OCI-LY1 (cell line): ENCODE results near the gene ATP6V0A1.

Experiments used
- H2AFZ ChIP-seq: fragments of 200-600 bp; sonication (generic), shearing (Covaris generic); 2 replicates; pipeline ENCODE4 v1.6.0; 2014; ENCODE audit warnings: antibody characterized with exemption, mild to moderate bottlenecking, low read length
- H3F3A ChIP-seq: fragments of 200-600 bp; sonication (generic), shearing (Covaris generic); 2 replicates; pipeline ENCODE4 v1.6.0; 2014; ENCODE audit warnings: mild to moderate bottlenecking, antibody characterized with exemption, low read length, moderate library complexity; ENCODE audit not compliant: insufficient read depth
- H3K27ac ChIP-seq: fragments of 200-600 bp; sonication (generic); 2 replicates; pipeline ENCODE4 v1.5.1; 2014; ENCODE audit warnings: low read length, mixed run types, mild to moderate bottlenecking, low read depth; ENCODE audit not compliant: poor library complexity, severe bottlenecking
- H3K27me3 ChIP-seq: fragments of 200-600 bp; sonication (generic); 2 replicates; pipeline ENCODE4 v1.6.0; 2014; ENCODE audit warnings: antibody characterized with exemption, mild to moderate bottlenecking, low read length, moderate library complexity; ENCODE audit not compliant: insufficient read depth
- H3K36me3 ChIP-seq: fragments of 200-600 bp; sonication (generic); 2 replicates; pipeline ENCODE4 v1.6.1; 2014; ENCODE audit warnings: mild to moderate bottlenecking, antibody characterized with exemption, low read length, moderate library complexity, mixed read lengths; ENCODE audit not compliant: insufficient read depth
- H3K4me1 ChIP-seq: fragments of 200-600 bp; sonication (generic); 2 replicates; pipeline ENCODE4 v1.5.1; 2014; ENCODE audit warnings: mild to moderate bottlenecking, low read length, moderate library complexity; ENCODE audit not compliant: insufficient read depth, severe bottlenecking
- H3K4me2 ChIP-seq: fragments of 200-600 bp; sonication (generic), shearing (Covaris generic); 2 replicates; pipeline ENCODE4 v1.6.1; 2014; ENCODE audit warnings: low read length
- H3K4me3 ChIP-seq: fragments of 200-600 bp; sonication (generic); 2 replicates; pipeline ENCODE4 v1.5.1; 2014; ENCODE audit warnings: low read length, low read depth, mild to moderate bottlenecking, mixed read lengths; ENCODE audit not compliant: poor library complexity, severe bottlenecking
- H3K79me2 ChIP-seq: fragments of 200-600 bp; shearing (Covaris generic); 2 replicates; pipeline ENCODE4 v1.6.1; 2016; ENCODE audit warnings: mixed run types, low read length, mixed read lengths; ENCODE audit not compliant: insufficient read depth
- H3K9ac ChIP-seq: fragments of 200-600 bp; sonication (generic), shearing (Covaris generic); 2 replicates; pipeline ENCODE4 v1.6.1; 2014; ENCODE audit warnings: mild to moderate bottlenecking, low read length, mixed read lengths
- H3K9me2 ChIP-seq: fragments of 200-600 bp; sonication (generic), shearing (Covaris generic); 2 replicates; pipeline ENCODE4 v1.6.1; 2014; ENCODE audit warnings: low read depth, mild to moderate bottlenecking, low read length, mixed read lengths
- H3K9me3 ChIP-seq: fragments of 200-600 bp; shearing (Covaris generic); 2 replicates; pipeline ENCODE4 v1.6.1; 2014; ENCODE audit warnings: low read length, mixed read lengths
- H4K20me1 ChIP-seq: fragments of 200-600 bp; sonication (generic), shearing (Covaris generic); 2 replicates; pipeline ENCODE4 v1.6.0; 2016; ENCODE audit warnings: mild to moderate bottlenecking, low read length; ENCODE audit not compliant: insufficient read depth
- EZH2 ChIP-seq: fragments of 200-600 bp; sonication (generic), shearing (Covaris generic); IDR thresholded peaks from 2 replicates; pipeline ENCODE4 v1.8.0; 2017; ENCODE audit warnings: borderline replicate concordance, mixed run types, mild to moderate bottlenecking, antibody characterized with exemption, low read length, moderate library complexity, mixed read lengths
- TF ChIP-seq, protein P1 (sequence below): fragments of 200-600 bp; sonication (generic), shearing (Covaris generic); IDR thresholded peaks from 2 replicates; pipeline ENCODE4 v1.5.1; 2017; ENCODE audit warnings: mild to moderate bottlenecking, antibody characterized with exemption, low read length, moderate library complexity, mixed read lengths

ATP6V0A1 gene

DNA sequence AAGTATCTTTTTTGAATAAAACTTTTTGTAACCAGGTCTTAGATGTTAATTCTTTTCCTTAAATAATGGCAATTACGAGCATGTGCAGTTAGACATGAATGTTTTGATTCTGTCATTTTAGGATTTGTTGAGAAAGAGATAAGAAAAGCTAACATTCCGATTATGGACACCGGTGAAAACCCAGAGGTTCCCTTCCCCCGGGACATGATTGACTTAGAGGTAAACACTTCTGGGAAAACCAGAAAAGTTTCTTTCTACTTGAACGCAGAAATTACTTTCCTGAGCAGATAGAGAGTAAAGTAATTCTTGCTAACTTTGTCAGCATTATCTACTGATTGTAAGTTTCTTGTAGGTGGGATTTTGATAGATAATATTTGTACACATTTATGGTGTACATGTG lies 9.2 kb downstream of the ATP6V0A1 start:
- H3K27ac ChIP-seq, result no peak overlapping the region

GRCh38 chr17:42472709-42473521 lies 14.2 kb downstream of the ATP6V0A1 start:
- Histone ChIP-seq H3K4me2 (no peak overlapping the region), H3K4me3 (no peak overlapping the region)

More for the DNA sequence above, 9.2 kb downstream of the ATP6V0A1 start:
- Histone ChIP-seq H3K4me3 (no peak overlapping the region), H4K20me1 (no peaks in the 10 kb centered on the region), H3K4me1 (no peaks in the 10 kb centered on the region), H3K79me2 (no peaks in the 10 kb centered on the region), H3K27me3 (no peaks in the 10 kb centered on the region), H2AFZ (no peak overlapping the region), H3K9me2 (no peaks in the 10 kb centered on the region), H3K36me3 (peaks cover 33% of the 10 kb centered on the region; the same call in 1 of the 2 replicates), H3K9ac (no peak overlapping the region), H3F3A (no peaks in the 10 kb centered on the region), H3K9me3 (no peaks in the 10 kb centered on the region), H3K4me2 (no peak overlapping the region)
- TF ChIP-seq, protein P1, sequence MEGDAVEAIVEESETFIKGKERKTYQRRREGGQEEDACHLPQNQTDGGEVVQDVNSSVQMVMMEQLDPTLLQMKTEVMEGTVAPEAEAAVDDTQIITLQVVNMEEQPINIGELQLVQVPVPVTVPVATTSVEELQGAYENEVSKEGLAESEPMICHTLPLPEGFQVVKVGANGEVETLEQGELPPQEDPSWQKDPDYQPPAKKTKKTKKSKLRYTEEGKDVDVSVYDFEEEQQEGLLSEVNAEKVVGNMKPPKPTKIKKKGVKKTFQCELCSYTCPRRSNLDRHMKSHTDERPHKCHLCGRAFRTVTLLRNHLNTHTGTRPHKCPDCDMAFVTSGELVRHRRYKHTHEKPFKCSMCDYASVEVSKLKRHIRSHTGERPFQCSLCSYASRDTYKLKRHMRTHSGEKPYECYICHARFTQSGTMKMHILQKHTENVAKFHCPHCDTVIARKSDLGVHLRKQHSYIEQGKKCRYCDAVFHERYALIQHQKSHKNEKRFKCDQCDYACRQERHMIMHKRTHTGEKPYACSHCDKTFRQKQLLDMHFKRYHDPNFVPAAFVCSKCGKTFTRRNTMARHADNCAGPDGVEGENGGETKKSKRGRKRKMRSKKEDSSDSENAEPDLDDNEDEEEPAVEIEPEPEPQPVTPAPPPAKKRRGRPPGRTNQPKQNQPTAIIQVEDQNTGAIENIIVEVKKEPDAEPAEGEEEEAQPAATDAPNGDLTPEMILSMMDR, result no peak
- TF ChIP-seq EZH2, result no peak

DNA sequence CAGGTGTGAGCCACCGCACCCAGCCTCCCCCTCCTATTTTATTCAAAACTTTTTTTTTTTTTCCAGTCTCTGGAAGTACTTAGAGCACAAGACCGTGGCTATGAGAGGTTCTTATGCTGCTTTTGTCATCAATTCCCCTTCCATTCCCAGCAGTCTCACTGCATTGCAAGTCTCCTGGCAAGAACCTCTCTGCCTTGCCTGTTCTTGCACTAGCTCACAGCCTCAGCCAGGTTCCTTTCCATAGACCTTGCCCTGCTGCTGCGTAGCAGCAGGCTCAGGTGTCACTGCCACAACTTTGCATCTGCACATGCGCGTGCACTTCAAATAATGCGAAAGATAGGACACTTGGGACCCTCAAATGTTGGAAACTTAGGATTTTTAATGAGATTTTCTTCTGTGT lies 15.6 kb downstream of the ATP6V0A1 start:
- Histone ChIP-seq H3K4me3 (no peak overlapping the region), H3F3A (no peaks in the 10 kb centered on the region), H2AFZ (no peak overlapping the region), H3K9me3 (no peaks in the 10 kb centered on the region), H3K9ac (no peak overlapping the region), H3K79me2 (no peaks in the 10 kb centered on the region), H3K36me3 (peaks cover 57% of the 10 kb centered on the region), H3K4me1 (no peaks in the 10 kb centered on the region), H3K4me2 (no peak overlapping the region), H3K9me2 (no peaks in the 10 kb centered on the region), H4K20me1 (no peaks in the 10 kb centered on the region), H3K27ac (no peak overlapping the region), H3K27me3 (no peaks in the 10 kb centered on the region)
- TF ChIP-seq, protein P1, result no peak
- no peak for TF ChIP-seq EZH2

More at GRCh38 chr17:42472709-42473521, 14.2 kb downstream of the ATP6V0A1 start:
- H2AFZ ChIP-seq, result no peak overlapping the region
- H3K9ac ChIP-seq, result no peak overlapping the region
- no peak overlapping the region for H3K27ac ChIP-seq
- no peaks in the 10 kb centered on the region for H3K4me1 ChIP-seq
- H3K9me3 ChIP-seq, result no peaks in the 10 kb centered on the region
- no peaks in the 10 kb centered on the region for H3K79me2 ChIP-seq
- H3F3A ChIP-seq, result no peaks in the 10 kb centered on the region
- H3K36me3 ChIP-seq, result peaks cover 53% of the 10 kb centered on the region
- H4K20me1 ChIP-seq, result no peaks in the 10 kb centered on the region
- no peak for TF ChIP-seq EZH2
- TF ChIP-seq, protein P1, result no peak
- no peaks in the 10 kb centered on the region for H3K27me3 ChIP-seq
- no peaks in the 10 kb centered on the region for H3K9me2 ChIP-seq
